Mucosa of descending colon (tissue), 3 donors: ENCODE data around the gene OR13F1. TPM values are rescaled to one million over a fixed set of nuclear protein-coding genes. Genes with fewer than 3 reads are reported as not detected.

ENCODE experiments used
- ATAC-seq: fragments of 200-7000 bp; cut with Tn5 transposase; one replicate; pipeline ENCODE4 v1.9.1; 2020; ENCODE audit warnings: mild to moderate bottlenecking, moderate library complexity
- DNase-seq, 3 donors: peaks; one replicate each; pipeline ENCODE4 v3.0.0-alpha.2; 2020
- H3K36me3 ChIP-seq: fragments of 200-600 bp; one replicate; pipeline ENCODE4 v1.8.0; 2021; ENCODE audit warnings: low read depth, mild to moderate bottlenecking
- H3K4me1 ChIP-seq: fragments of 200-600 bp; one replicate; pipeline ENCODE4 v1.8.0; 2021; ENCODE audit warnings: low read depth, mild to moderate bottlenecking
- H3K4me3 ChIP-seq: fragments of 200-600 bp; one replicate; pipeline ENCODE4 v1.8.0; 2021; ENCODE audit warnings: mild to moderate bottlenecking
- H3K9me3 ChIP-seq: fragments of 200-600 bp; one replicate; pipeline ENCODE4 v1.8.0; 2021; ENCODE audit warnings: mild to moderate bottlenecking
- CTCF ChIP-seq: fragments of 200-600 bp; IDR thresholded peaks from one replicate; pipeline ENCODE4 v1.8.0; 2022; ENCODE audit warnings: antibody characterized with exemption, mild to moderate bottlenecking
- intact Hi-C, 2 donors: fragments of 100-400 bp; cut with DNase I in 1 of 2; cut with micrococcal nuclease in 1 of 2; formaldehyde crosslinking; loops; one replicate each; pipeline versions ENCODE4 v1.11.0 to v1.11.1; 2022; cut with DNase I, micrococcal nuclease
- total RNA-seq, 3 donors: library from RNA; stranded (reverse); fragmentation: NEBNext Ultra II Directional in 2 of 3; extraction: Animal tissue kit (Norgen Biotek cat#: 25700) in 2 of 3; gene quantifications; one replicate each; pipeline versions ENCODE4 v1.2.1 to v1.2.4, GENCODE V29; 2021 to 2023
- donor health status: DM: no; HTN: no; CAD: no; lungs with moderate emphysema.
- donor health status: DM: no; HTN: no; CAD: no.
- donor health status: DM: no; HTN: yes; CAD: no.

The OR13F1 gene
- total RNA-seq, 3 donors from 2014 or later = not detected

DNA sequence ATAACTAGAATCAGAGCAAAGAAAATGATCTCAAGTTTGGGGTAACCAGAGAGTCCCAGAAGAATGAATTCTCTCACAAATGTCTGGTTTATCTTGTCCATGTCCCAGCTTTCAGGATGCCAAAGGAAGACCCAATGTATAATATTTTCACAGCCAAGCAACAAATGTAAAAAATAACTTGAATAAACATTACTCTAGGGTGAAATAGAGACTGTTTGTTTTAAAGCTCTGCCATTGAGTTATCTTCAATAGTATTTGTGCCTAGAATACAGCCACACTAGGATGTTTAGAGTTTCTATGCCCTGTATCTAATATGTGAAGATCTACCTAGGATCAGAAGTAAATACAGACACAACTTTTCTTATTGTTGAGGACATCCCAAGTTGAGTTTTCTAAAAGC lies 23.0 kb downstream of the OR13F1 start, which contains the start of gene OR13C4:
Gene OR13C4, minus strand, starts transcription at position 101 of the 400 bp plus-strand sequence. Its CDS starts 0 bp downstream, at position 101.
- H3K4me1 ChIP-seq = no peaks in the 10 kb centered on the region
- no peaks in the 10 kb centered on the region for H3K9me3 ChIP-seq
- TF ChIP-seq CTCF = no peak
- ATAC-seq (no peak), DNase-seq (no peak)
- no peaks in the 10 kb centered on the region for H3K36me3 ChIP-seq
- intact Hi-C loops = no loop called here
- no peak within 1 kb of the TSS for H3K4me3 ChIP-seq

GRCh38 chr9:104536756-104537155 lies 32.7 kb downstream of the OR13F1 start, which contains the start of gene OR13C3:
OR13C3 (minus strand) TSS chr9:104536856; CDS start chr9:104536723, 133 bp downstream.
- intact Hi-C loops = no loop called here
- Histone ChIP-seq H3K4me1 (no peaks in the 10 kb centered on the region), H3K9me3 (no peaks in the 10 kb centered on the region), H3K4me3 (no peak within 1 kb of the TSS), H3K36me3 (no peaks in the 10 kb centered on the region)
- DNase-seq (no peak), ATAC-seq (no peak)
- no peak for TF ChIP-seq CTCF

- Histone ChIP-seq H3K4me1 (no peaks in the 10 kb centered on the region), H3K4me3 (no peak overlapping the region), H3K36me3 (no peaks in the 10 kb centered on the region), H3K9me3 (no peaks in the 10 kb centered on the region)
- intact Hi-C loops = no loop called here
- DNase-seq (no peak), ATAC-seq (no peak)
- no peak for TF ChIP-seq CTCF
Measured at GRCh38 chr9:104539275-104539674, 35.2 kb downstream of the OR13F1 start.

DNA sequence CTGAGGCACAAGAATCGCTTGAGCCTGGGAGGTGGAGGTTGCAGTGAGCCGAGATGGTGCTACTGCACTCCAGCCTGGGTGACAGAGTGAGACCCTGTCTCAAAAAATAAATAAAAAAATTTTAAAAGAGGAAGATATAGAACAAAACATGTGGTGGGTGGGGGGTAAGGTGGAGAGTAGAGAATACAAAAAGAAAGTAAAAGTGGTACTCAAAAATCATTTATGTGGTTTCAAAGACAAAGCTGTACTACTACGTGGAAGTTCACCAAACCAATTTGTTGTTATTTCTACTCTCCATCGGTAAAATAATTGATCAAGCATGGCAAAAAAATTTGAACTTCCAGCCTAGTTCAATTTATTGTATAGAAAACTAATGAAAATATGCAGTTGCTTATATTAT lies 40.6 kb downstream of the OR13F1 start:
- intact Hi-C loops = no loop called here
- Histone ChIP-seq H3K4me3 (no peak overlapping the region), H3K36me3 (no peaks in the 10 kb centered on the region), H3K9me3 (no peaks in the 10 kb centered on the region), H3K4me1 (no peaks in the 10 kb centered on the region)
- ATAC-seq (no peak), DNase-seq (no peak)
- no peak for TF ChIP-seq CTCF

GRCh38 chr9:104553261-104553660 lies 49.2 kb downstream of the OR13F1 start:
- intact Hi-C loops = no loop called here
- H3K4me1 ChIP-seq = no peaks in the 10 kb centered on the region
- no peak for TF ChIP-seq CTCF

More at GRCh38 chr9:104553261-104553660, 49.2 kb downstream of the OR13F1 start:
- H3K9me3 ChIP-seq = no peaks in the 10 kb centered on the region
- no peaks in the 10 kb centered on the region for H3K36me3 ChIP-seq
- no peak overlapping the region for H3K4me3 ChIP-seq
- ATAC-seq (no peak), DNase-seq (no peak)

Other genes starting within 250 kb of the OR13F1 start
- not detected for gene OR13C4, start 22.9 kb downstream of the OR13F1 start, total RNA-seq
- not detected for gene OR13C3, start 32.6 kb downstream of the OR13F1 start, total RNA-seq
- gene OR13C8, start 64.9 kb downstream of the OR13F1 start, total RNA-seq = not detected
- gene OR13C5, start 95.2 kb downstream of the OR13F1 start, total RNA-seq = not detected
- gene OR13C2, start 101.4 kb downstream of the OR13F1 start, total RNA-seq = not detected
- not detected for gene OR13C9, start 113.9 kb downstream of the OR13F1 start, total RNA-seq
- not detected for gene OR13D1, start 190.3 kb downstream of the OR13F1 start, total RNA-seq
- gene NIPSNAP3A, start 243.4 kb downstream of the OR13F1 start, total RNA-seq = 10 to 100 TPM; 23.7 to 51.2 (median 34.6) TPM